ENCODE measurements around the gene MEIOB.

- TF ChIP-seq POLR2AphosphoS5 (IDR thresholded peaks at IDR 0.05; ENCODE audit: low read depth, low read length) (no peak), REST (IDR thresholded peaks at IDR 0.05; ENCODE audit: insufficient read depth in 1 of 2, low read depth in 2 of 2, low read length in 2 of 2) (no peak), TAF1 (IDR thresholded peaks at IDR 0.05; ENCODE audit: borderline replicate concordance, insufficient read depth, low read length) (no peak), SIN3A (IDR thresholded peaks at IDR 0.05; ENCODE audit: borderline replicate concordance, insufficient read depth, low read length) (no peak)
These were observed 86.8 kb downstream of the MEIOB start for GRCh38 chr16:1784977-1785845.
